HG02571 (cell line): ENCODE data around the gene ZNF664.

Experiments
- ATAC-seq: cut with Tn5 transposase; IDR thresholded peaks from one replicate; pipeline ENCODE4 v1.9.1; 2021; ENCODE audit warnings: mild to moderate bottlenecking, moderate library complexity; ENCODE audit not compliant: unreplicated experiment

Gene ZNF664

DNA sequence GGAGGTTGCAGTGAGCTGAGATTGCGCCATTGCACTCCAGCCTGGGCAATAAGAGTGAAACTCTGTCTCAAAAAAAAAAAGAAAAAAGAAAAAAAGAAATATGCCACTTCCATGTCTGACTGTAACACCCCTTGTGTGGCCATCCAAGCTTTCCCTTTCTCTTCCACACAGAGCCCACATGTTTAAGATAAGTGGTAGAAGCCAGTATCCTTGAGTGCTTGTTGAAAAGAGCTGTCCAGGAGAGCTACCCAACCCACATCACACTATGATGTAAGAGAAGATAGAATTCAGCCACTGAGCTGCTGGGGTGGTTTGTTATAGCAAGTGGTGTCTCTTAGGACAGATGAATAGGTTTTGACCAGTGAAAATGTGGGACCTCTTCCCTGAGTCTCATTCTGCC, 82.1 kb downstream of the ZNF664 start:
- ATAC-seq, result no peak

- ATAC-seq, result no peak
Measured at GRCh38 chr12:124057691-124058090, 84.7 kb downstream of the ZNF664 start.

DNA sequence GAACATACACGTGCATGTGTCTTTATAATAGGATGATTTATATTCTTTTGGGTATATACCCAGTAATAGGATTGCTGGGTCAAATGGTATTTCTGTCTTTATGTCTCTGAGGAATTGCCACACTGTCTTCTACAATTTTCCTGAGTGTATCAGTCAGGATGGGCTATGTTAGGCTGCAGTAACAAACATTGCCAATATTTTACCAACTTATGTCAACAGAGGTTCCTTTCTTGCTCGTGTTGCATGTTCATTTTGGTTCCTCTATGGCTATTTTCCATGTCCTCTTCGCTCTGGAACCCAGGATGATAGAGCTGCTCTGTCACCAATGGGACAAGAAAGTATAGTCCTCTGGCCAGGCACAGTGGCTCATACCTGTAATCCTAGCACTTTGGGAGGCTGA, 86.7 kb downstream of the ZNF664 start:
- ATAC-seq, result no peak
